K562 (cell line): ENCODE results near the gene KCTD11. TPM values are rescaled to one million over a fixed set of nuclear protein-coding genes. Genes with fewer than 3 reads are reported as not detected.

Experiments
- ATAC-seq: fragments of 200-7000 bp; cut with Tn5 transposase; 3 replicates; pipeline ENCODE4 v1.9.1; 2020; ENCODE audit warnings: moderate library complexity
- BruUV-seq: library from RNA; stranded (reverse); fragments of 400-500 nt; replicated peaks from 2 replicates; lab custom pipeline; 2021; lab: Mats Ljungman, UMichigan
- CTCF ChIA-PET: fragments of 300-600 bp; formaldehyde crosslinking; extraction: SDS; loops from one replicate; lab custom pipeline; 2021; ENCODE audit warnings: low intra/inter-chr PET ratio; lab: Yijun Ruan, JAX
- POLR2A ChIA-PET: fragments of 300-600, 350-650 bp; sonication (Branson Sonifier 250); formaldehyde crosslinking; extraction: SDS; loops from one replicate; lab custom pipeline; 2021; ENCODE audit warnings: antibody characterized with exemption, inconsistent platforms; lab: Yijun Ruan, JAX
- DNase-seq, 4 experiments: peaks; one replicate each; pipeline versions ENCODE4 v3.0.0 to v3.0.0-alpha.2; 2011 to 2018; ENCODE audit warnings: low spot score in 3 of 4, mixed read lengths in 3 of 4; ENCODE audit errors: extremely low read depth in 1 of 4
- FAIRE-seq: peaks from 2 replicates; lab custom pipeline; 2011; peaks lifted over from hg19 to GRCh38; lab: Jason Lieb, UNC
- H2AFZ ChIP-seq: 2 replicates; pipeline ENCODE4 v1.6.0; 2011; ENCODE audit warnings: low read depth, low read length, control low read depth, inconsistent platforms
- H3K27ac ChIP-seq: fragments of 200-600 bp; 3 replicates; pipeline ENCODE4 v1.8.0; 2011; ENCODE audit warnings: low read depth, mild to moderate bottlenecking, control low read depth, inconsistent platforms, low read length, moderate library complexity, mixed read lengths; ENCODE audit errors: extremely low read depth
- H3K27me3 ChIP-seq, 2 experiments: fragments of 300-600 bp in 1 of 2; 2 replicates in 1 of 2; 3 replicates in 1 of 2; pipeline versions ENCODE4 v1.6.0 to v1.8.0; 2011; ENCODE audit warnings: inconsistent platforms in 2 of 2, low read length in 2 of 2, mild to moderate bottlenecking in 1 of 2, mixed read lengths in 1 of 2, moderate library complexity in 1 of 2; ENCODE audit not compliant: control insufficient read depth in 2 of 2, insufficient read depth in 2 of 2
- H3K36me3 ChIP-seq: fragments of 300-600 bp; 3 replicates; pipeline ENCODE4 v1.8.0; 2011; ENCODE audit warnings: mild to moderate bottlenecking, low read length, inconsistent platforms; ENCODE audit not compliant: control insufficient read depth, insufficient read depth
- H3K4me1 ChIP-seq, 2 experiments: fragments of 200-600 bp in 1 of 2; replicated peaks in 1 of 2; 2 replicates in 1 of 2; 3 replicates in 1 of 2; pipeline versions ENCODE4 v1.5.1 to v1.8.0; 2011; ENCODE audit warnings: inconsistent platforms in 2 of 2, low read length in 2 of 2, mild to moderate bottlenecking in 1 of 2, mixed read lengths in 1 of 2, moderate library complexity in 1 of 2; ENCODE audit not compliant: control insufficient read depth in 2 of 2, insufficient read depth in 2 of 2
- H3K4me2 ChIP-seq: 2 replicates; pipeline ENCODE4 v1.6.1; 2011; ENCODE audit warnings: low read length, control low read depth, inconsistent platforms, mixed read lengths; ENCODE audit not compliant: insufficient read depth
- H3K4me3 ChIP-seq: fragments of 200-600 bp; sonication (generic), shearing (Covaris generic); 2 replicates; pipeline ENCODE4 v1.5.1; 2016; ENCODE audit warnings: control low read depth, inconsistent platforms
- H3K79me2 ChIP-seq: fragments of 200-600 bp; 3 replicates; pipeline ENCODE4 v1.8.0; 2011; ENCODE audit warnings: low read length, inconsistent platforms; ENCODE audit not compliant: control insufficient read depth, insufficient read depth
- H3K9ac ChIP-seq, 2 experiments: 2 replicates each; pipeline versions ENCODE4 v1.6.0 to v1.6.1; 2011; ENCODE audit warnings: low read depth in 2 of 2, low read length in 2 of 2, control low read depth in 1 of 2, inconsistent platforms in 1 of 2, mild to moderate bottlenecking in 1 of 2, mixed read lengths in 1 of 2; ENCODE audit not compliant: insufficient read depth in 1 of 2
- H3K9me1 ChIP-seq: one replicate; pipeline ENCODE4 v1.6.0; 2011; ENCODE audit warnings: inconsistent platforms, mild to moderate bottlenecking, low read length, moderate library complexity; ENCODE audit not compliant: control insufficient read depth, insufficient read depth
- H3K9me3 ChIP-seq: replicated peaks from 2 replicates; pipeline ENCODE4 v1.5.1; 2011; ENCODE audit warnings: low read depth, low read length, inconsistent platforms; ENCODE audit not compliant: control insufficient read depth, insufficient read depth
- H4K20me1 ChIP-seq: replicated peaks from 2 replicates; pipeline ENCODE4 v1.6.1; 2011; ENCODE audit warnings: low read length, inconsistent platforms, mixed read lengths; ENCODE audit not compliant: control insufficient read depth, insufficient read depth
- ARNT ChIP-seq, 2 experiments: fragments of 450-650 bp; IDR thresholded peaks; 2 replicates each; pipeline ENCODE4 v1.6.1; 2016; ENCODE audit warnings: mild to moderate bottlenecking in 1 of 2
- CTCF ChIP-seq, 3 experiments: IDR thresholded peaks in 2 of 3; conservative IDR thresholded peaks in 1 of 3; 2 replicates each; pipeline ENCODE4 v1.5.1; 2011 to 2012; ENCODE audit warnings: low read length in 3 of 3, mild to moderate bottlenecking in 3 of 3, control low read depth in 2 of 3, improper control_type of control experiment in 1 of 3, inconsistent platforms in 1 of 3, low read depth in 1 of 3, mixed read lengths in 1 of 3, moderate library complexity in 1 of 3; ENCODE audit not compliant: insufficient read depth in 2 of 3
- KDM5B ChIP-seq: fragments of 200-600 bp; sonication (generic); IDR thresholded peaks from 2 replicates; pipeline ENCODE4 v1.6.1; 2012; ENCODE audit warnings: low read depth, mild to moderate bottlenecking, moderate library complexity, low read length, control low read depth, inconsistent platforms; ENCODE audit not compliant: insufficient replicate concordance
- MTA2 ChIP-seq: fragments of 450-650 bp; IDR thresholded peaks from 2 replicates; pipeline ENCODE4 v1.6.1; 2016; ENCODE audit warnings: low read depth
- WGBS: fragments of 100-300 bp; shearing (Covaris generic); methylation state at CpG from one replicate; pipeline ENCODE4 v1.1.6; 2016; ENCODE audit warnings: low coverage, mixed read lengths; ENCODE audit not compliant: insufficient coverage; ENCODE audit errors: missing lambda C conversion rate; 5-methylcytosine and 5-hydroxymethylcytosine counted together
- in situ Hi-C: fragments of 300-500 bp; cut with MboI; formaldehyde crosslinking; loops from 4 replicates; pipeline ENCODE4 v1.15.0; 2018; ENCODE audit warnings: inconsistent platforms, mixed read lengths
- intact Hi-C: fragments of 100-400 bp; cut with micrococcal nuclease; formaldehyde crosslinking; loops from 2 replicates; pipeline ENCODE4 v1.14.2; 2022
- polyA plus RNA-seq, 8 experiments: library from polyadenylated mRNA; depleted of rRNA in 4 of 8; stranded (reverse) in 5 of 8; unstranded in 3 of 8; fragments of >200 nt; fragmentation: Nextera tagmentation in 2 of 8; fragmentation: Illumina TruSeq in 1 of 8; extraction: Ambion mirVana in 2 of 8; extraction: Trizol in 1 of 8; gene quantifications; 2 replicates each; pipeline versions ENCODE4 v1.2.1 to v1.2.3, GENCODE V29; 2011 to 2014; ENCODE audit warnings: inconsistent platforms in 1 of 8, missing spikeins in 1 of 8
- total RNA-seq, 7 experiments: library from RNA; depleted of rRNA in 6 of 7; stranded (reverse); fragments of >200 nt in 6 of 7; fragmentation: Illumina TruSeq in 2 of 7; extraction: Trizol in 2 of 7; gene quantifications; 2 replicates each; pipeline versions ENCODE4 v1.2.1 to v1.2.3, GENCODE V29; 2011 to 2021; ENCODE audit warnings: low replicate concordance in 1 of 7

The KCTD11 gene
- total and polyA plus RNA-seq, 9 of the 15 experiments (the other 6 are each of a cell fraction or from before 2014, with no cell fraction given) = 0.01 to 3.2 (median 2.5) TPM; not detected in 1

GRCh38 chr17:7348478-7349242, 3.3 kb upstream of the KCTD11 start:
- H3K36me3 ChIP-seq = no peaks in the 10 kb centered on the region
- H3K9me3 ChIP-seq = no peaks in the 10 kb centered on the region
- no peak overlapping the region for H3K4me3 ChIP-seq
- no peaks in the 10 kb centered on the region for H3K27me3 ChIP-seq
- FAIRE-seq (no peak), ATAC-seq (no peak), DNase-seq (no peak)
- in situ Hi-C loops = no loop called here
- no peaks in the 10 kb centered on the region for H4K20me1 ChIP-seq
- no peak overlapping the region for H2AFZ ChIP-seq
- no peaks in the 10 kb centered on the region for H3K9me1 ChIP-seq
- no peak overlapping the region for H3K27ac ChIP-seq
- BruUV-seq = no TSS peak
- peak overlapping the region in 1 of 2 experiments; percentile 55; a peak in 1 of 4 replicates for H3K9ac ChIP-seq
- CTCF ChIA-PET = interaction anchor here (0.6 kb wide), 2 partner anchors 76 to 166 kb away, joined by 3 to 9 read pairs; no protein-coding TSS in a partner anchor
- peak; percentile 8 for TF ChIP-seq KDM5B
- TF ChIP-seq MTA2 = no peak
- H3K79me2 ChIP-seq = peaks cover 8% of the 10 kb centered on the region
- POLR2A ChIA-PET = interaction anchor here (0.6 to 4.6 kb wide), 3 partner anchors 12 to 139 kb away, joined by 3 to 15 read pairs (median 6); partner anchors contain the start of gene ACAP1
- WGBS = 79% methylated on average over 12 of the region's 19 CpGs
- peaks cover 3 to 64% of the 10 kb centered on the region in 2 experiments; a peak in 3 of 5 replicates for H3K4me1 ChIP-seq
- no peak overlapping the region for H3K4me2 ChIP-seq
- intact Hi-C loops = no loop called here

DNA sequence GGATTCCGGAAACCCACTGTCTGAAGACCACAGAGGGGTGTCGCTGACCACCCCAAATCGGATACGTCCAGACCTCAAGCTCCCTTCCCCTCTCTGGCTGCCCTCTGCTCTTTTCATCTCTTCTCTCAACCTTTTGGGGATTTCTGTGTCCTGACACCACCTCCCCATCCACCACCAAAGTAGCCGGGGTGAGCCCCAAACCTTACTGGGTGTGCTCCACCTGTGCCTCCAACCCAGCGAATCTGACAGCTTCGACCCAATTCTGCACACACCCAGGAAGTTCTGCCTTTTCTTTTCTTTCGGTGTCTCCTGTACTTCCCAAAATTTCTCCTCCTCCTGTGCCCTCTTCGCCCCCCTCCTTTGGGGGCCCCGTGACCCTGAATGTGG, 534 bp downstream of the KCTD11 start:
- ChIA-PET POLR2A (interaction anchor here (0.6 to 1.6 kb wide), 5 partner anchors 11 to 143 kb away, joined by 3 to 6 read pairs (median 4); partner anchors contain the start of gene ZBTB4), CTCF (interaction anchor here (0.7 kb wide), 1 partner anchor 127 kb away, joined by 4 read pairs; the partner anchor contains the start of gene ZBTB4)
- H3K27me3 ChIP-seq = no peaks in the 10 kb centered on the region
- FAIRE-seq (no peak), DNase-seq (no peak), ATAC-seq (no peak)
- H3K9me3 ChIP-seq = no peaks in the 10 kb centered on the region
- peaks cover 8% of the 10 kb centered on the region for H3K79me2 ChIP-seq
- H3K27ac ChIP-seq = peak overlapping the region; percentile 88; the same call in 2 of the 3 replicates
- in situ Hi-C loops = loop anchor here (10.0 kb wide), 1 partner anchor 202 kb away; the partner anchor contains the start of gene TNFSF13
- intact Hi-C loops = loop anchor here (5.0 kb wide), 1 partner anchor 130 kb away; the partner anchor contains the start of genes POLR2A and SLC35G6
- TF ChIP-seq CTCF (IDR thresholded peaks at IDR 0.05 in 2 of 3, conservative IDR thresholded peaks at IDR 0.05 in 1 of 3; ENCODE audit: insufficient read depth in 2 of 3, low read depth in 1 of 3, low read length in 3 of 3) (peak in 1 of 3 experiments; percentile 55; a peak in 2 of 6 replicates), ARNT (IDR thresholded peaks at IDR 0.05) (no peak)
- H3K4me3 ChIP-seq = peak overlapping the region; percentile 72
- no peaks in the 10 kb centered on the region for H3K36me3 ChIP-seq
- H3K4me1 ChIP-seq = peaks cover 3 to 65% of the 10 kb centered on the region in 2 experiments; a peak in 3 of 5 replicates
- H3K9ac ChIP-seq = peak overlapping the region; percentile 79 to 91
- H2AFZ ChIP-seq = peak overlapping the region; percentile 84
- BruUV-seq = TSS peak; percentile 64
- 33% methylated on average over 5 of the region's 10 CpGs for WGBS
- H3K9me1 ChIP-seq = no peaks in the 10 kb centered on the region
- peak overlapping the region; percentile 80 for H3K4me2 ChIP-seq
- H4K20me1 ChIP-seq = no peaks in the 10 kb centered on the region
